K562 treated with DMSO at 1 percent for 24 hours (cell line): Measurements from ENCODE around the gene ZFAND2B. TPM values are rescaled to one million over a fixed set of nuclear protein-coding genes. Genes with fewer than 3 reads are reported as not detected.

Source experiments
- total RNA-seq: library from RNA; unstranded; fragments of 300-600 nt; gene quantifications from 2 replicates; pipeline ENCODE4 v1.2.3, GENCODE V29; 2022; ENCODE audit warnings: low read depth; ENCODE audit not compliant: insufficient read depth

The ZFAND2B gene
- total RNA-seq, 1 experiment from 2014 or later: 39.5 TPM

Other genes with a start within 250 kb of the ZFAND2B start
- 0.57 and 0.76 TPM in 2 replicates for gene CDK5R2, start 247.1 kb upstream of the ZFAND2B start, total RNA-seq
- gene FEV, start 221.6 kb upstream of the ZFAND2B start, total RNA-seq: 0.69 and 0.71 TPM in 2 replicates
- not detected in 2 replicates for gene CRYBA2, start 213.4 kb upstream of the ZFAND2B start, total RNA-seq
- gene CFAP65, start 165.3 kb upstream of the ZFAND2B start, total RNA-seq: not detected in 2 replicates
- not detected in 2 replicates for gene IHH, start 145.9 kb upstream of the ZFAND2B start, total RNA-seq
- gene NHEJ1, start 46.0 kb upstream of the ZFAND2B start, total RNA-seq: 12.2 and 12.3 TPM in 2 replicates
- 0.38 and 0.43 TPM in 2 replicates for gene SLC23A3, start 36.8 kb upstream of the ZFAND2B start, total RNA-seq
- 65.7 and 71.2 TPM in 2 replicates for gene CNPPD1, start 29.9 kb upstream of the ZFAND2B start, total RNA-seq
- gene RETREG2, start 28.5 kb upstream of the ZFAND2B start, total RNA-seq: 34.7 and 36.3 TPM in 2 replicates
- 21.7 and 26.6 TPM in 2 replicates for gene ABCB6, start 12.2 kb downstream of the ZFAND2B start, total RNA-seq
- gene ATG9A, start 22.9 kb downstream of the ZFAND2B start, total RNA-seq: 39.6 and 40.5 TPM in 2 replicates
- gene ANKZF1, start 23.0 kb downstream of the ZFAND2B start, total RNA-seq: 27.6 and 28.6 TPM in 2 replicates
- 5.0 and 5.2 TPM in 2 replicates for gene GLB1L, start 38.7 kb downstream of the ZFAND2B start, total RNA-seq
- 19.6 and 19.8 TPM in 2 replicates for gene STK16, start 38.7 kb downstream of the ZFAND2B start, total RNA-seq
- gene TUBA4B, start 46.5 kb downstream of the ZFAND2B start, total RNA-seq: not detected in 2 replicates
- 88.8 and 98.5 TPM in 2 replicates for gene TUBA4A, start 47.1 kb downstream of the ZFAND2B start, total RNA-seq
- gene DNAJB2, start 72.6 kb downstream of the ZFAND2B start, total RNA-seq: 34.4 and 41.9 TPM in 2 replicates
- 0.42 TPM in 1 of 2 replicates, not detected in the other for gene PTPRN, start 102.6 kb downstream of the ZFAND2B start, total RNA-seq
- not detected in 2 replicates for gene RESP18, start 126.0 kb downstream of the ZFAND2B start, total RNA-seq
- gene DNPEP, start 181.1 kb downstream of the ZFAND2B start, total RNA-seq: 73.1 and 77.1 TPM in 2 replicates
- gene DES, start 211.6 kb downstream of the ZFAND2B start, total RNA-seq: 21.0 TPM in 2 replicates
- gene SPEG, start 228.1 kb downstream of the ZFAND2B start, total RNA-seq: 13.5 and 19.0 TPM in 2 replicates